ENCODE measurements around the gene GH2.
"Not testable (repeated sequence)": the region's sequence is repeated elsewhere in the genome, so short reads cannot be mapped to it uniquely, and the experiment has no call there.

Gene GH2

DNA sequence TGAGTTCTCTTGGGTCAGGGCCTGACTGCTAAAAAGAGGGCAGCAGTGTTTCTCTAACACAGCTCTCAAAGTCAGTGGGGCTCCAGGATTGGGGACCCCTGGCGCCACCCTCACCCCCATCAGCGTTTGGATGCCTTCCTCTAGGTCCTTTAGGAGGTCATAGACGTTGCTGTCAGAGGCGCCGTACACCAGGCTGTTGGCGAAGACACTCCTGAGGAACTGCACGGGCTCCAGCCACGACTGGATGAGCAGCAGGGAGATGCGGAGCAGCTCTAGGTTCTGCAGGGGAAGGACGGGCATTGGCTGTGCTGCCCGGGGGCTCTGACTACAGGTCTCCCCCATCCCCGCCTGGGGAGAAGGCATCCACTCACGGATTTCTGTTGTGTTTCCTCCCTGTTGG lies 35.9 kb upstream of the GH2 start:
- Mint-ChIP-seq H3K36me3 (ENCODE audit: low read depth) (no peaks in the 10 kb centered on the region), H3K4me1 (ENCODE audit: low read depth) (peaks cover 16% of the 10 kb centered on the region), H3K27ac (no peak overlapping the region), H3K4me3 (no peak overlapping the region), H3K27me3 (no peaks in the 10 kb centered on the region), H3K9me3 (no peaks in the 10 kb centered on the region)

GRCh38 chr17:63917206-63917605 lies 35.5 kb upstream of the GH2 start:
- peaks cover 16% of the 10 kb centered on the region for H3K4me1 Mint-ChIP-seq (ENCODE audit: low read depth)
- H3K27me3 Mint-ChIP-seq, H3K9me3 Mint-ChIP-seq: not testable (repeated sequence)

DNA sequence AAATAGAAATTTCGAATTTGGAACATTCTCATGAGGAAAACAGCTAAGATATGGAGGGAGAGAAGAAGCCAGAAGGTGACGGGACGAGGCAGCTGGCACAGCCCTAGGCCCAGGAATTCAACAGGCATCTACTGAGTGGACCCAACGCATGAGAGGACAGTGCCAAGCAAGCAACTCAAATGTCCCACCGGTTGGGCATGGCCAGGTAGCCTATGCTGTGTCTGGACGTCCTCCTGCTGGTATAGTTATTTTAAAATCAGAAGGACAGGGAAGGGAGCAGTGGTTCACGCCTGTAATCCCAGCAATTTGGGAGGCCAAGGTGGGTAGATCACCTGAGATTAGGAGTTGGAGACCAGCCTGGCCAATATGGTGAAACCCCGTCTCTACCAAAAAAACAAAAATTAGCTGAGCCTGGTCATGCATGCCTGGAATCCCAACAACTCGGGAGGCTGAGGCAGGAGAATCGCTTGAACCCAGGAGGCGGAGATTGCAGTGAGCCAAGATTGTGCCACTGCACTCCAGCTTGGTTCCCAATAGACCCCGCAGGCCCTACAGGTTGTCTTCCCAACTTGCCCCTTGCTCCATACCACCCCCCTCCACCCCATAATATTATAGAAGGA lies 34.9 kb upstream of the GH2 start:
- H3K4me3 Mint-ChIP-seq, result no peak overlapping the region
- peaks cover 16% of the 10 kb centered on the region for H3K4me1 Mint-ChIP-seq (ENCODE audit: low read depth)
- no peaks in the 10 kb centered on the region for H3K36me3 Mint-ChIP-seq (ENCODE audit: low read depth)
- no peaks in the 10 kb centered on the region for H3K9me3 Mint-ChIP-seq
- no peak overlapping the region for H3K27ac Mint-ChIP-seq
- H3K27me3 Mint-ChIP-seq, result no peaks in the 10 kb centered on the region

More at GRCh38 chr17:63917206-63917605, 35.5 kb upstream of the GH2 start:
- H3K36me3 Mint-ChIP-seq (ENCODE audit: low read depth); H3K4me3 Mint-ChIP-seq; H3K27ac Mint-ChIP-seq: not testable (repeated sequence)

DNA sequence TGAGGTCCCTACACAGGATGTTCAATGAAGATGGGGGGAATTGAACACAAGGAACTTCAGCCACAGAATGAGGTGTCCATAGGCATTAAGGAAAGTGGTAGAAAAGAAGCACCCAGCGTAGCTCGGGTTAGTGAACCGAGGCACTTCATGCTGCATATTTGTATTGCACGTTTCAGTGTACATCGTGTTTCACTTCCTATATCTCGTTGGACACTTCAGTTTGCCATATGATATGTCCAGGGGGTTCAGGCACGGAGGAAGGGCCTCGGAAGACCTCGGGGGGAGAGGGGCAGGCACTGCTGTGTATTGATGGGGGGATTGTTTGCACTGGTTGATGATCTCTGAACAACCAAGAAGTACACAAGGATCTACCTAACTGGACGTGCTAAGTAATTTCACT lies 34.0 kb upstream of the GH2 start:
- not testable (repeated sequence) for H3K4me3 Mint-ChIP-seq; H3K27ac Mint-ChIP-seq; H3K9me3 Mint-ChIP-seq; H3K27me3 Mint-ChIP-seq; H3K36me3 Mint-ChIP-seq (ENCODE audit: low read depth)
- peaks cover 16% of the 10 kb centered on the region for H3K4me1 Mint-ChIP-seq (ENCODE audit: low read depth)

- Mint-ChIP-seq H3K9me3 (no peaks in the 10 kb centered on the region), H3K4me3 (no peak overlapping the region), H3K27ac (no peak overlapping the region), H3K27me3 (no peaks in the 10 kb centered on the region), H3K36me3 (ENCODE audit: low read depth) (no peaks in the 10 kb centered on the region), H3K4me1 (ENCODE audit: low read depth) (peaks cover 10% of the 10 kb centered on the region)
These were observed 32.7 kb upstream of the GH2 start for GRCh38 chr17:63914471-63914870.

DNA sequence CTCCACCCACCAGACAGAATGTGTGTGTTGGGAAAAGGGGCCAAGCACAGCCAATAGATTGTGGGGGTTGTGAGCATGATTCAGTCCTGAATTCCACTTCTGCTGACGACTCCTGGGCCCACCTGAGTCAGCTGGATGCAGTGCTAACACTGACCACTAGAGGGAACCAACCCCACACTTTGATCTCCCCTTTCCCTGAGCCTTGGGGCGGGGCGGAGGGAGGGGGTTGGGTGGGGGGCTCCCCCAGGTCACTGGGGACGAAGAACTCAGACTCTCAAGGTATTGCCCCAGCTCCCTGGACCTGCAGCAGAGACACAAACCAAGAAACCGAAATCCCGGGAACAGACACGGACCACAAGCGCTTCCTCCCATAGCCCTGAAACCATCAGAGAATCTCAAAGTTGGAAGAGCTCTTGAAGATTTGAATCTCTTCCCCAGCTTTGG lies 29.9 kb upstream of the GH2 start:
- Mint-ChIP-seq H3K9me3 (no peaks in the 10 kb centered on the region), H3K4me1 (ENCODE audit: low read depth) (peaks cover 4% of the 10 kb centered on the region), H3K27ac (no peak overlapping the region), H3K27me3 (no peaks in the 10 kb centered on the region), H3K4me3 (no peak overlapping the region), H3K36me3 (ENCODE audit: low read depth) (no peaks in the 10 kb centered on the region)

- no peaks in the 10 kb centered on the region for H3K9me3 Mint-ChIP-seq
- no peak within 1 kb of the TSS for H3K4me3 Mint-ChIP-seq
- no peaks in the 10 kb centered on the region for H3K27me3 Mint-ChIP-seq
- peaks cover 4% of the 10 kb centered on the region for H3K4me1 Mint-ChIP-seq (ENCODE audit: low read depth)
- H3K27ac Mint-ChIP-seq, result no peak within 1 kb of the TSS
- H3K36me3 Mint-ChIP-seq (ENCODE audit: low read depth), result no peaks in the 10 kb centered on the region
These were observed 29.4 kb upstream of the GH2 start, which contains the start of gene CSHL1 for GRCh38 chr17:63911041-63911635. Gene CSHL1 (minus strand): TSS chr17:63911258. CDS start chr17:63911196, 62 bp downstream.

GRCh38 chr17:63910096-63910495 lies 28.4 kb upstream of the GH2 start:
- Mint-ChIP-seq H3K9me3 (no peaks in the 10 kb centered on the region), H3K27me3 (no peaks in the 10 kb centered on the region), H3K4me3 (no peak overlapping the region), H3K27ac (no peak overlapping the region), H3K36me3 (ENCODE audit: low read depth) (no peaks in the 10 kb centered on the region), H3K4me1 (ENCODE audit: low read depth) (peaks cover 4% of the 10 kb centered on the region)

GRCh38 chr17:63909586-63909985 lies 27.8 kb upstream of the GH2 start:
- H3K9me3 Mint-ChIP-seq; H3K4me1 Mint-ChIP-seq (ENCODE audit: low read depth); H3K36me3 Mint-ChIP-seq (ENCODE audit: low read depth); H3K27ac Mint-ChIP-seq; H3K4me3 Mint-ChIP-seq; H3K27me3 Mint-ChIP-seq: not testable (repeated sequence)

- not testable (repeated sequence) for H3K27ac Mint-ChIP-seq; H3K4me1 Mint-ChIP-seq (ENCODE audit: low read depth); H3K27me3 Mint-ChIP-seq; H3K9me3 Mint-ChIP-seq; H3K4me3 Mint-ChIP-seq; H3K36me3 Mint-ChIP-seq (ENCODE audit: low read depth)
These were observed 25.5 kb upstream of the GH2 start for GRCh38 chr17:63907161-63907778.

DNA sequence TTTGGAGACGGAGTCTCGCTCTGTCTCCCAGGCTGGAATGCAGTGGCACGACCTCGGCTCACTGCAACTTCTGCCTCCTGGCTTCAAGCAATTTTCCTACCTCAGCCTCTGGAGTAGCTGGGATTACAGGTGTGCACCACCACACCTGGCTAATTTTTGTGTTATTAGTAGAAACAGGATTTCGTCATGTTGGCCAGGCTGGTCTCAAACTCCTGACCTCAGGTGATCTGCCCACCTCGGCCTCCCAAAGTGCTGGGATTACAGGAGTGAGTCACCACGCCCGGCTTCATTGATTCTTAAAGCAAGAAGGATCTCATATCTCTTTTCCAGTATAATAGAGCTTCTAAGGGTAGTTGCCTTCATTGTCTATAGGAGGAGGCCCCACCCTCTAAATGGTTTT lies 23.1 kb upstream of the GH2 start:
- not testable (repeated sequence) for H3K9me3 Mint-ChIP-seq; H3K4me1 Mint-ChIP-seq (ENCODE audit: low read depth); H3K4me3 Mint-ChIP-seq; H3K27me3 Mint-ChIP-seq; H3K36me3 Mint-ChIP-seq (ENCODE audit: low read depth); H3K27ac Mint-ChIP-seq

GRCh38 chr17:63903787-63904201 lies 22.1 kb upstream of the GH2 start:
- Mint-ChIP-seq H3K27ac (peak overlapping the region; percentile 36), H3K4me1 (ENCODE audit: low read depth) (peaks cover 15% of the 10 kb centered on the region)
- H3K4me3 Mint-ChIP-seq; H3K36me3 Mint-ChIP-seq (ENCODE audit: low read depth); H3K27me3 Mint-ChIP-seq; H3K9me3 Mint-ChIP-seq: not testable (repeated sequence)

DNA sequence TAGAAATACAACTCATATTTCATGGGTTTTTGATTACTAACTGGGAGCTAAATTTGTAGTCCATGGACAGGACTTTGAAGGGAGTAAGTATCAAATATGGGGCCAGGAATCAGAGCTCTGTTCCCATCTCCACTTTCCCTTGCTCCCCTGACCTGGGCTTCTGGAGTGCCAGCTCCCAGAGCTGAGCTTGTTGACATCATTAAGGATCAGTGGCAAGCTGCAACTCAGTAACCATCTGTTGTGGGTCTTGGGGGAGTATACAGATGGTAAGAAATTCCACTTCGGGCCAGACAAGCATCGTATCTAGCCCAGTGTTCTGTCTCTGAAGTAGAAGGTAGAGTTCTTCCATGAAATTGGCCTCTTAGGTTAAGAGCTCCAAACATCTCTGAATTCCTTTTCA lies 20.2 kb upstream of the GH2 start:
- H3K4me3 Mint-ChIP-seq; H3K9me3 Mint-ChIP-seq; H3K36me3 Mint-ChIP-seq (ENCODE audit: low read depth); H3K27ac Mint-ChIP-seq; H3K27me3 Mint-ChIP-seq: not testable (repeated sequence)
- peaks cover 15% of the 10 kb centered on the region for H3K4me1 Mint-ChIP-seq (ENCODE audit: low read depth)

DNA sequence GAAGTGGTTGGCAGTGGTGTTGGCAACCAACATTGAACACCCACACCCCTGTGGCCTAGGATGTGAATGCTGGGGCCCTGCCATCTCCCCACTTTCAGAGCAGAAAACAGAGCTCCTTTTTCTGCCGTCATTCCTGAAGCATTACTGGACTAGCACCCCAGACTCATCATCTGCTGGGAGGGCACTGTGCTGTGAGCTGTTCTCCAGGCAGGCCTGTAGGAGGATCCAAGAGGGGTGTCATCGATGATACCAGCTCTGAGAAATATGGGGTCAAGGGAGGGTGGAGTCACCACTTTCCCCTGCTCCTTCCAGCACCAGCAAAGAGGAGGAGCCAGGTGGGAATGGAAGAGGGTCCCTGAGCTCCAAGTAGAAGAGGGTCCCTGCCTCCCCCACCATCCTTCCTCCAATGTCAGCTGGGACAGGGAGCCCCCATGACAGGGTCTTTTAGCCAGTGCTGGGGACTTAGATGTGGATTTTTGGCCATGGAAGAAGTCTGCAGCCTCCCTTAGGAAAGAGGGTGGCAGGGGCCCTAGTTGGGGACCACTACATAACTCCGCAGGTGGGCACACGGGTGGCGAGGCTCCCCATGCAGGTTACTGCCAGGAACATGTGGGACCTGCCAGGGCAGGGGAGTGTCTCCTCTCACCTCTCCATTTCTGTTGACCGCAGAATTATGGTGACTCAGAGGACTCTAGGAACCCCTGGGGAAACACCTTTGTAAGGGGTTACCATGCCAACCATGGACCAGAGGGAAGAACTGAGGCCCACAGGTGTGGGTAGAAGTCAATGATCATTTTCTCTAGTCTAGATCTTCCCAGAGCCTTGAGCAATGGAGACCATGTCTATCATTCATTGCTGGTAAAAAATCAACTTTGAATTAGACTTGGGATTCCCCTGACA lies 17.4 kb upstream of the GH2 start:
- H3K27ac Mint-ChIP-seq; H3K27me3 Mint-ChIP-seq; H3K36me3 Mint-ChIP-seq (ENCODE audit: low read depth); H3K4me3 Mint-ChIP-seq; H3K9me3 Mint-ChIP-seq: not testable (repeated sequence)
- H3K4me1 Mint-ChIP-seq (ENCODE audit: low read depth), result peaks cover 15% of the 10 kb centered on the region
